GM23338 (cell line): ENCODE data around the gene LUC7L. TPM values are rescaled to one million over a fixed set of nuclear protein-coding genes. Genes with fewer than 3 reads are reported as not detected.

ENCODE experiments used
- ATAC-seq: fragments of 200-7000 bp; cut with Tn5 transposase; 3 replicates; pipeline ENCODE4 v1.9.1; 2020
- DNase-seq: peaks from one replicate; pipeline ENCODE4 v3.0.0-alpha.2; 2015; ENCODE audit warnings: low spot score
- H2AFZ ChIP-seq: fragments of 200-600 bp; sonication (generic); 2 replicates; pipeline ENCODE4 v1.8.0; 2016; ENCODE audit warnings: antibody characterized with exemption, mild to moderate bottlenecking, moderate library complexity
- H3F3A ChIP-seq: fragments of 200-600 bp; sonication (generic); replicated peaks from 2 replicates; pipeline ENCODE4 v1.8.0; 2017; ENCODE audit warnings: antibody characterized with exemption, mixed run types, low read depth
- H3K27ac ChIP-seq: fragments of 200-600 bp; sonication (generic); 2 replicates; pipeline ENCODE4 v1.6.1; 2016; ENCODE audit warnings: low read depth
- H3K27me3 ChIP-seq: fragments of 200-600 bp; sonication (generic); 2 replicates; pipeline ENCODE4 v1.8.0; 2016; ENCODE audit warnings: mild to moderate bottlenecking, mixed run types, moderate library complexity; ENCODE audit not compliant: insufficient read depth
- H3K36me3 ChIP-seq: fragments of 200-600 bp; sonication (generic); 2 replicates; pipeline ENCODE4 v1.8.0; 2016; ENCODE audit warnings: mild to moderate bottlenecking; ENCODE audit not compliant: insufficient read depth
- H3K4me1 ChIP-seq: fragments of 200-600 bp; sonication (generic); 2 replicates; pipeline ENCODE4 v1.8.0; 2016; ENCODE audit warnings: mild to moderate bottlenecking, moderate library complexity; ENCODE audit not compliant: insufficient read depth
- H3K4me2 ChIP-seq: fragments of 200-600 bp; sonication (generic); 2 replicates; pipeline ENCODE4 v1.7.1; 2017; ENCODE audit warnings: mixed run types
- H3K4me3 ChIP-seq: fragments of 200-600 bp; sonication (generic); 2 replicates; pipeline ENCODE4 v1.6.1; 2016; ENCODE audit warnings: mixed run types
- H3K79me2 ChIP-seq: fragments of 200-600 bp; sonication (generic); replicated peaks from 2 replicates; pipeline ENCODE4 v1.8.0; 2017; ENCODE audit warnings: mild to moderate bottlenecking; ENCODE audit not compliant: insufficient read depth
- H3K9me2 ChIP-seq: fragments of 200-600 bp; sonication (generic); 2 replicates; pipeline ENCODE4 v1.8.0; 2017; ENCODE audit not compliant: insufficient read depth
- H4K20me1 ChIP-seq: fragments of 200-600 bp; sonication (generic); replicated peaks from 2 replicates; pipeline ENCODE4 v1.8.0; 2017; ENCODE audit warnings: mild to moderate bottlenecking; ENCODE audit not compliant: insufficient read depth
- H3K27ac Mint-ChIP-seq: 2 replicates; pipeline ENCODE4 v1.8.0; 2020; ENCODE audit warnings: inconsistent platforms, mild to moderate bottlenecking, moderate library complexity, mixed read lengths
- H3K27me3 Mint-ChIP-seq: 3 replicates; pipeline ENCODE4 v1.8.0; 2022; ENCODE audit warnings: low read depth, mild to moderate bottlenecking, moderate library complexity, mixed read lengths, inconsistent platforms; ENCODE audit not compliant: insufficient read depth, poor library complexity
- H3K36me3 Mint-ChIP-seq: 3 replicates; pipeline ENCODE4 v1.8.0; 2021; ENCODE audit warnings: low read depth, mild to moderate bottlenecking, inconsistent platforms, moderate library complexity, mixed read lengths
- H3K4me1 Mint-ChIP-seq: 3 replicates; pipeline ENCODE4 v1.8.0; 2020; ENCODE audit warnings: mild to moderate bottlenecking, inconsistent platforms, mixed read lengths
- H3K4me3 Mint-ChIP-seq: 3 replicates; pipeline ENCODE4 v1.8.0; 2021; ENCODE audit warnings: moderate library complexity, mild to moderate bottlenecking, inconsistent platforms, mixed read lengths
- H3K9me3 Mint-ChIP-seq: 3 replicates; pipeline ENCODE4 v1.8.0; 2020; ENCODE audit warnings: moderate library complexity, mild to moderate bottlenecking, inconsistent platforms, mixed read lengths
- CREB1 ChIP-seq: fragments of 250-450 bp; sonication (Bioruptor Pico); IDR thresholded peaks from 2 replicates; pipeline ENCODE4 v1.5.0; 2020; ENCODE audit warnings: low read depth, mild to moderate bottlenecking, moderate library complexity
- ETS1 ChIP-seq: IDR thresholded peaks from 2 replicates; pipeline ENCODE4 v1.6.1; 2016; ENCODE audit warnings: antibody characterized with exemption
- EZH2 ChIP-seq: fragments of 200-600 bp; sonication (generic); IDR thresholded peaks from one replicate; pipeline ENCODE4 v1.8.0; 2017; ENCODE audit warnings: antibody characterized with exemption, mild to moderate bottlenecking, low read depth; ENCODE audit not compliant: unreplicated experiment
- EZH2phosphoT487 ChIP-seq: fragments of 200-600 bp; sonication (generic); IDR thresholded peaks from one replicate; pipeline ENCODE4 v1.8.1; 2018; ENCODE audit warnings: antibody characterized with exemption; ENCODE audit not compliant: unreplicated experiment
- JUNB ChIP-seq: IDR thresholded peaks from one replicate; pipeline ENCODE4 v1.6.1; 2016; ENCODE audit warnings: antibody characterized with exemption; ENCODE audit not compliant: unreplicated experiment
- NANOG ChIP-seq: IDR thresholded peaks from 2 replicates; pipeline ENCODE4 v1.6.1; 2016; ENCODE audit warnings: antibody characterized with exemption, borderline replicate concordance
- POLR2AphosphoS5 ChIP-seq: IDR thresholded peaks from 2 replicates; pipeline ENCODE4 v1.6.1; 2016; ENCODE audit warnings: antibody characterized with exemption, low read depth
- STAT1 ChIP-seq: IDR thresholded peaks from one replicate; pipeline ENCODE4 v1.6.1; 2016; ENCODE audit warnings: antibody characterized with exemption; ENCODE audit not compliant: unreplicated experiment
- ZNF114 ChIP-seq: fragments of 250-450 bp; sonication (Bioruptor Pico); IDR thresholded peaks from 2 replicates; pipeline ENCODE4 v1.5.0; 2020; ENCODE audit warnings: mild to moderate bottlenecking, moderate library complexity
- ZNF462 ChIP-seq: fragments of 250-450 bp; sonication (Bioruptor Pico); IDR thresholded peaks from 2 replicates; pipeline ENCODE4 v1.5.0; 2020; ENCODE audit warnings: mild to moderate bottlenecking, moderate library complexity
- long read RNA-seq: library from polyadenylated mRNA; unstranded; transcript quantifications from one replicate; pipeline ENCODE4 v2.0.0, GENCODE V29; 2020; ENCODE audit not compliant: unreplicated experiment
- polyA plus RNA-seq: library from polyadenylated mRNA; unstranded; fragments of >200 nt; fragmentation: Nextera tagmentation; extraction: Ambion mirVana; gene quantifications from 2 replicates; pipeline ENCODE4 v1.2.1, GENCODE V29; 2016
- total RNA-seq: library from RNA; depleted of rRNA; stranded (reverse); fragments of >200 nt; shearing (Covaris generic); gene quantifications from 2 replicates; pipeline ENCODE4 v1.2.3, GENCODE V29; 2014; rRNA removed
- TF ChIP-seq, protein P1 (sequence below), 2 experiments: fragments of 200-600 bp in 1 of 2; sonication (generic) in 1 of 2; conservative IDR thresholded peaks; 2 replicates each; pipeline versions ENCODE4 v1.5.1 to v1.6.1; 2016 to 2017; ENCODE audit warnings: antibody characterized with exemption in 2 of 2, low read depth in 2 of 2, mild to moderate bottlenecking in 2 of 2, moderate library complexity in 1 of 2
- TF ChIP-seq, protein P2 (sequence below): IDR thresholded peaks from one replicate; pipeline ENCODE4 v1.6.1; 2018; ENCODE audit warnings: antibody characterized with exemption; ENCODE audit not compliant: unreplicated experiment

The LUC7L gene
- total RNA-seq (114 and 115 TPM in 2 replicates), polyA plus RNA-seq (136 and 151 TPM in 2 replicates)
- long read RNA-seq, transcript LUC7L-221 (11 exons, 1,520 nt) = minor isoform, 5 of 64 reads
- long read RNA-seq, transcript LUC7L-204 (10 exons, 1,504 nt) = minor isoform, 8 of 64 reads
- long read RNA-seq, transcript LUC7L-201 (10 exons, 1,456 nt) = major isoform, 25 of 64 reads
- long read RNA-seq, partial matches to known transcripts = 11 of 64 reads
- long read RNA-seq, other reads (novel, unspliced or antisense) = 13 of 64 reads

GRCh38 chr16:228852-229730 is at the start of gene LUC7L:
Gene LUC7L (minus strand): TSS chr16:229449. CDS start chr16:229339, 110 bp downstream.
- Histone ChIP-seq H3K27me3 (no peaks in the 10 kb centered on the region), H3K79me2 (peaks cover 49% of the 10 kb centered on the region)
- ATAC-seq = peak; percentile 92
- TF ChIP-seq ETS1 = peak; percentile 98
- TF ChIP-seq EZH2 = no peak
- TF ChIP-seq, protein P1, sequence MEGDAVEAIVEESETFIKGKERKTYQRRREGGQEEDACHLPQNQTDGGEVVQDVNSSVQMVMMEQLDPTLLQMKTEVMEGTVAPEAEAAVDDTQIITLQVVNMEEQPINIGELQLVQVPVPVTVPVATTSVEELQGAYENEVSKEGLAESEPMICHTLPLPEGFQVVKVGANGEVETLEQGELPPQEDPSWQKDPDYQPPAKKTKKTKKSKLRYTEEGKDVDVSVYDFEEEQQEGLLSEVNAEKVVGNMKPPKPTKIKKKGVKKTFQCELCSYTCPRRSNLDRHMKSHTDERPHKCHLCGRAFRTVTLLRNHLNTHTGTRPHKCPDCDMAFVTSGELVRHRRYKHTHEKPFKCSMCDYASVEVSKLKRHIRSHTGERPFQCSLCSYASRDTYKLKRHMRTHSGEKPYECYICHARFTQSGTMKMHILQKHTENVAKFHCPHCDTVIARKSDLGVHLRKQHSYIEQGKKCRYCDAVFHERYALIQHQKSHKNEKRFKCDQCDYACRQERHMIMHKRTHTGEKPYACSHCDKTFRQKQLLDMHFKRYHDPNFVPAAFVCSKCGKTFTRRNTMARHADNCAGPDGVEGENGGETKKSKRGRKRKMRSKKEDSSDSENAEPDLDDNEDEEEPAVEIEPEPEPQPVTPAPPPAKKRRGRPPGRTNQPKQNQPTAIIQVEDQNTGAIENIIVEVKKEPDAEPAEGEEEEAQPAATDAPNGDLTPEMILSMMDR (conservative IDR thresholded peaks at IDR 0.05; ENCODE audit: low read depth in 2 of 2) = no peak
- TF ChIP-seq STAT1 = no peak
- TF ChIP-seq ZNF462 (CRISPR knock-in tag) = no peak
- no peak for TF ChIP-seq NANOG
- TF ChIP-seq, protein P2, sequence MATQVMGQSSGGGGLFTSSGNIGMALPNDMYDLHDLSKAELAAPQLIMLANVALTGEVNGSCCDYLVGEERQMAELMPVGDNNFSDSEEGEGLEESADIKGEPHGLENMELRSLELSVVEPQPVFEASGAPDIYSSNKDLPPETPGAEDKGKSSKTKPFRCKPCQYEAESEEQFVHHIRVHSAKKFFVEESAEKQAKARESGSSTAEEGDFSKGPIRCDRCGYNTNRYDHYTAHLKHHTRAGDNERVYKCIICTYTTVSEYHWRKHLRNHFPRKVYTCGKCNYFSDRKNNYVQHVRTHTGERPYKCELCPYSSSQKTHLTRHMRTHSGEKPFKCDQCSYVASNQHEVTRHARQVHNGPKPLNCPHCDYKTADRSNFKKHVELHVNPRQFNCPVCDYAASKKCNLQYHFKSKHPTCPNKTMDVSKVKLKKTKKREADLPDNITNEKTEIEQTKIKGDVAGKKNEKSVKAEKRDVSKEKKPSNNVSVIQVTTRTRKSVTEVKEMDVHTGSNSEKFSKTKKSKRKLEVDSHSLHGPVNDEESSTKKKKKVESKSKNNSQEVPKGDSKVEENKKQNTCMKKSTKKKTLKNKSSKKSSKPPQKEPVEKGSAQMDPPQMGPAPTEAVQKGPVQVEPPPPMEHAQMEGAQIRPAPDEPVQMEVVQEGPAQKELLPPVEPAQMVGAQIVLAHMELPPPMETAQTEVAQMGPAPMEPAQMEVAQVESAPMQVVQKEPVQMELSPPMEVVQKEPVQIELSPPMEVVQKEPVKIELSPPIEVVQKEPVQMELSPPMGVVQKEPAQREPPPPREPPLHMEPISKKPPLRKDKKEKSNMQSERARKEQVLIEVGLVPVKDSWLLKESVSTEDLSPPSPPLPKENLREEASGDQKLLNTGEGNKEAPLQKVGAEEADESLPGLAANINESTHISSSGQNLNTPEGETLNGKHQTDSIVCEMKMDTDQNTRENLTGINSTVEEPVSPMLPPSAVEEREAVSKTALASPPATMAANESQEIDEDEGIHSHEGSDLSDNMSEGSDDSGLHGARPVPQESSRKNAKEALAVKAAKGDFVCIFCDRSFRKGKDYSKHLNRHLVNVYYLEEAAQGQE = no peak
- TF ChIP-seq ZNF114 (CRISPR knock-in tag) = no peak
- TF ChIP-seq POLR2AphosphoS5 = peak; percentile 100
- no peak for TF ChIP-seq JUNB
- TF ChIP-seq EZH2phosphoT487 = no peak
- TF ChIP-seq CREB1 (CRISPR knock-in tag) = peak; percentile 92

More at GRCh38 chr16:228852-229730, at the start of gene LUC7L:
- H3K9me2 ChIP-seq = no peaks in the 10 kb centered on the region
- H3K4me1 ChIP-seq = peaks cover 11% of the 10 kb centered on the region
- H3K36me3 Mint-ChIP-seq = peaks cover 43% of the 10 kb centered on the region
- H3K4me1 Mint-ChIP-seq = peaks cover 17% of the 10 kb centered on the region; the same call in 2 of the 3 replicates
- peak within 1 kb of the TSS; percentile 99 for H3K4me2 ChIP-seq
- peaks cover 4% of the 10 kb centered on the region for H3K27me3 Mint-ChIP-seq
- H3K27ac Mint-ChIP-seq = peak within 1 kb of the TSS; percentile 97
- H3K27ac ChIP-seq = peak within 1 kb of the TSS; percentile 95; the same call in 1 of the 2 replicates
- peaks cover 24% of the 10 kb centered on the region for H3F3A ChIP-seq
- peaks cover 35% of the 10 kb centered on the region for H4K20me1 ChIP-seq
- peaks cover 35% of the 10 kb centered on the region for H3K36me3 ChIP-seq
- H2AFZ ChIP-seq = peak within 1 kb of the TSS; percentile 93; the same call in 1 of the 2 replicates
- no peaks in the 10 kb centered on the region for H3K9me3 Mint-ChIP-seq
- DNase-seq = peak; percentile 96
- H3K4me3 Mint-ChIP-seq = peak within 1 kb of the TSS; percentile 98
- H3K4me3 ChIP-seq = peak within 1 kb of the TSS; percentile 100
